ENCODE data around the gene EGLN3.
A peak's percentile ranks its signal among the peaks of the same experiment; 100 is the strongest.

The EGLN3 gene

DNA sequence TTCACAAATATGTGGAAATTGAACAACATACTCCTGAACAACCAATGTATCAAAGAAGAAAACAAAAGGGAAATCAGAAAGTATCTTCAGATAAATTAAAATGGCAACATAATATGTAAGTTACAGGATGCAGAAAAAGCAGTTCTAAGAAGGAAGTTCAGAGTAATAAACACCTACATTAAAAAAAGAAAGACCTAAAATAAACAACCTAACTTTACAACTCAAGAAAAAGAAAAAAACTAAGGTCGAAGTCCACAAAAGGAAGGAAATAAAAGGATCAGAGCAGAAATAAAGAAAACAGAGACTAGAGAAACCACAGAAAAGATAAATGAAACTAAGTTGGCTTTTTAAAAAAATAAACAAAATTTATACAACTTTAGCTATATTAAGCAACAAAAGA is 59.2 kb downstream of the EGLN3 start (continued):
- TF ChIP-seq ZNF394 (tag by site-specific recombination; IDR thresholded peaks at IDR 0.05; ENCODE audit: borderline replicate concordance) = no peak
- no peak for TF ChIP-seq ZBTB7A (tag by site-specific recombination; IDR thresholded peaks at IDR 0.05; ENCODE audit: low read depth)
- no peak for TF ChIP-seq ZNF140 (tag by site-specific recombination; IDR thresholded peaks at IDR 0.05)
- no peak for TF ChIP-seq SCRT2 (tag by site-specific recombination; IDR thresholded peaks at IDR 0.05)
- no peak for TF ChIP-seq EGR2 (tag by site-specific recombination; IDR thresholded peaks at IDR 0.05; ENCODE audit: low read depth)

DNA sequence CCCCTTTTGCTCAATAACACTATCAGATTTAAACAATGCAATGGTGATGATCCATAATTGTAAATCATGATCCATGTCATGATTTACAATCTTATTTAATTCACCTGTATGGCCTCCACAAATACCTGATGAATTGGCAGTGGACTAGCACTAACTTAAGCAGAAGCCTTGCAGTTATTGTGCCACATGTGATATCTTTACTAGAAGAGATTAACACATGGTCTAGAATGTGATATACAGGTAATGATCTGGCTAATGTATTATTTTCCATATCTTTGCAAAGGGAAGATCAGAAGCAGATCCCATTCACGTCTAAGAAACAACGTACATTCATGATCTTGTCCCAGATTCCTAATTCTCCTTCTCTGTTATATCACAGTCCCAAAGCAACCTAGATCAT is 66.0 kb downstream of the EGLN3 start:
- TF ChIP-seq SP7 (tag by site-specific recombination; IDR thresholded peaks at IDR 0.05) = no peak
- TF ChIP-seq, protein P1, sequence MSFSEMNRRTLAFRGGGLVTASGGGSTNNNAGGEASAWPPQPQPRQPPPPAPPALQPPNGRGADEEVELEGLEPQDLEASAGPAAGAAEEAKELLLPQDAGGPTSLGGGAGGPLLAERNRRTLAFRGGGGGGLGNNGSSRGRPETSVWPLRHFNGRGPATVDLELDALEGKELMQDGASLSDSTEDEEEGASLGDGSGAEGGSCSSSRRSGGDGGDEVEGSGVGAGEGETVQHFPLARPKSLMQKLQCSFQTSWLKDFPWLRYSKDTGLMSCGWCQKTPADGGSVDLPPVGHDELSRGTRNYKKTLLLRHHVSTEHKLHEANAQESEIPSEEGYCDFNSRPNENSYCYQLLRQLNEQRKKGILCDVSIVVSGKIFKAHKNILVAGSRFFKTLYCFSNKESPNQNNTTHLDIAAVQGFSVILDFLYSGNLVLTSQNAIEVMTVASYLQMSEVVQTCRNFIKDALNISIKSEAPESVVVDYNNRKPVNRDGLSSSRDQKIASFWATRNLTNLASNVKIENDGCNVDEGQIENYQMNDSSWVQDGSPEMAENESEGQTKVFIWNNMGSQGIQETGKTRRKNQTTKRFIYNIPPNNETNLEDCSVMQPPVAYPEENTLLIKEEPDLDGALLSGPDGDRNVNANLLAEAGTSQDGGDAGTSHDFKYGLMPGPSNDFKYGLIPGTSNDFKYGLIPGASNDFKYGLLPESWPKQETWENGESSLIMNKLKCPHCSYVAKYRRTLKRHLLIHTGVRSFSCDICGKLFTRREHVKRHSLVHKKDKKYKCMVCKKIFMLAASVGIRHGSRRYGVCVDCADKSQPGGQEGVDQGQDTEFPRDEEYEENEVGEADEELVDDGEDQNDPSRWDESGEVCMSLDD (tag by site-specific recombination; IDR thresholded peaks at IDR 0.05) = no peak
- TF ChIP-seq ZNF23 (tag by site-specific recombination; IDR thresholded peaks at IDR 0.05; ENCODE audit: borderline replicate concordance) = no peak
- no peak for TF ChIP-seq ZNF274 (IDR thresholded peaks at IDR 0.05; ENCODE audit: low read length)
- no peak for TF ChIP-seq ZNF274 (tag by site-specific recombination; IDR thresholded peaks at IDR 0.05; ENCODE audit: borderline replicate concordance)
- TF ChIP-seq, protein P2, sequence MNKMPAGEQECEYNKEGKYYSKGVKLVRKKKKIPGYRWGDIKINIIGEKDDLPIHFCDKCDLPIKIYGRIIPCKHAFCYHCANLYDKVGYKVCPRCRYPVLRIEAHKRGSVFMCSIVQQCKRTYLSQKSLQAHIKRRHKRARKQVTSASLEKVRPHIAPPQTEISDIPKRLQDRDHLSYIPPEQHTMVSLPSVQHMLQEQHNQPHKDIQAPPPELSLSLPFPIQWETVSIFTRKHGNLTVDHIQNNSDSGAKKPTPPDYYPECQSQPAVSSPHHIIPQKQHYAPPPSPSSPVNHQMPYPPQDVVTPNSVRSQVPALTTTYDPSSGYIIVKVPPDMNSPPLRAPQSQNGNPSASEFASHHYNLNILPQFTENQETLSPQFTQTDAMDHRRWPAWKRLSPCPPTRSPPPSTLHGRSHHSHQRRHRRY (tag by site-specific recombination; IDR thresholded peaks at IDR 0.05) = no peak
- no peak for TF ChIP-seq RBAK (tag by site-specific recombination; IDR thresholded peaks at IDR 0.05)
- TF ChIP-seq, protein P3, sequence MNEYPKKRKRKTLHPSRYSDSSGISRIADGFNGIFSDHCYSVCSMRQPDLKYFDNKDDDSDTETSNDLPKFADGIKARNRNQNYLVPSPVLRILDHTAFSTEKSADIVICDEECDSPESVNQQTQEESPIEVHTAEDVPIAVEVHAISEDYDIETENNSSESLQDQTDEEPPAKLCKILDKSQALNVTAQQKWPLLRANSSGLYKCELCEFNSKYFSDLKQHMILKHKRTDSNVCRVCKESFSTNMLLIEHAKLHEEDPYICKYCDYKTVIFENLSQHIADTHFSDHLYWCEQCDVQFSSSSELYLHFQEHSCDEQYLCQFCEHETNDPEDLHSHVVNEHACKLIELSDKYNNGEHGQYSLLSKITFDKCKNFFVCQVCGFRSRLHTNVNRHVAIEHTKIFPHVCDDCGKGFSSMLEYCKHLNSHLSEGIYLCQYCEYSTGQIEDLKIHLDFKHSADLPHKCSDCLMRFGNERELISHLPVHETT (tag by site-specific recombination; IDR thresholded peaks at IDR 0.05) = no peak
- TF ChIP-seq REPIN1 (tag by site-specific recombination; IDR thresholded peaks at IDR 0.05; ENCODE audit: low read depth) = no peak
- no peak for TF ChIP-seq ZFP37 (tag by site-specific recombination; IDR thresholded peaks at IDR 0.05)
- TF ChIP-seq ZNF416 (tag by site-specific recombination; IDR thresholded peaks at IDR 0.05) = no peak
- TF ChIP-seq ZNF791 (tag by site-specific recombination; IDR thresholded peaks at IDR 0.05) = no peak
- POLR2A ChIA-PET = no interaction called here
- Histone ChIP-seq H3K4me3 (ENCODE audit: low read depth, low read length) (no peak overlapping the region), H3K27ac (ENCODE audit: extremely low read depth, low read depth, low read length) (no peak overlapping the region), H3K36me3 (ENCODE audit: control insufficient read depth in 2 of 2, insufficient read depth in 1 of 2, low read length in 2 of 2) (no peaks in the 10 kb centered on the region), H3K9me3 (ENCODE audit: control insufficient read depth, insufficient read depth, low read depth, low read length) (no peaks in the 10 kb centered on the region; the same call in 1 of the 2 replicates), H3K4me1 (ENCODE audit: control insufficient read depth, insufficient read depth, low read length) (no peaks in the 10 kb centered on the region)
- CTCF ChIA-PET = no interaction called here

DNA sequence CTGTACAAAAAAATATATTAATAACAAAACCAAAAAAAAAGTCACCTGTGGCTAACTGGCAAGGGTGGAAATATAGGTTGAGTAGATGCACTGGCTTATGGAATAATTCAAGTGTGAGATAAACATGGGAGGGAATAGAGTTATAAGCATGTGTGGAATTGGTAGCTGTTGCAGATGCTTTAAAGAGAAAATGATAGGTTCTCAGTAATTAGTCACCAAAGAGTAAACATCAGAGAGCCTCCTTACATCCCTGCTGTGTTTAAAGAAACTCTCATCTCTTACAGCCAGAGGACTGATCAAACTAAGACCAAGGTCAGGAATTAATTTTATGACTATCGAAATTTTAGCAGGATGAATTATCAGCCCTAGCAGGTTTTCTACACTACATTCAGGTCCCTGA is 70.5 kb downstream of the EGLN3 start:
- H3K9me3 ChIP-seq (ENCODE audit: control insufficient read depth, insufficient read depth, low read depth, low read length) = no peaks in the 10 kb centered on the region; the same call in 1 of the 2 replicates
- H3K4me3 ChIP-seq (ENCODE audit: low read depth, low read length) = no peak overlapping the region
- CTCF ChIA-PET = no interaction called here
- no peak overlapping the region for H3K27ac ChIP-seq (ENCODE audit: extremely low read depth, low read depth, low read length)
- POLR2A ChIA-PET = no interaction called here
- TF ChIP-seq, protein P4, sequence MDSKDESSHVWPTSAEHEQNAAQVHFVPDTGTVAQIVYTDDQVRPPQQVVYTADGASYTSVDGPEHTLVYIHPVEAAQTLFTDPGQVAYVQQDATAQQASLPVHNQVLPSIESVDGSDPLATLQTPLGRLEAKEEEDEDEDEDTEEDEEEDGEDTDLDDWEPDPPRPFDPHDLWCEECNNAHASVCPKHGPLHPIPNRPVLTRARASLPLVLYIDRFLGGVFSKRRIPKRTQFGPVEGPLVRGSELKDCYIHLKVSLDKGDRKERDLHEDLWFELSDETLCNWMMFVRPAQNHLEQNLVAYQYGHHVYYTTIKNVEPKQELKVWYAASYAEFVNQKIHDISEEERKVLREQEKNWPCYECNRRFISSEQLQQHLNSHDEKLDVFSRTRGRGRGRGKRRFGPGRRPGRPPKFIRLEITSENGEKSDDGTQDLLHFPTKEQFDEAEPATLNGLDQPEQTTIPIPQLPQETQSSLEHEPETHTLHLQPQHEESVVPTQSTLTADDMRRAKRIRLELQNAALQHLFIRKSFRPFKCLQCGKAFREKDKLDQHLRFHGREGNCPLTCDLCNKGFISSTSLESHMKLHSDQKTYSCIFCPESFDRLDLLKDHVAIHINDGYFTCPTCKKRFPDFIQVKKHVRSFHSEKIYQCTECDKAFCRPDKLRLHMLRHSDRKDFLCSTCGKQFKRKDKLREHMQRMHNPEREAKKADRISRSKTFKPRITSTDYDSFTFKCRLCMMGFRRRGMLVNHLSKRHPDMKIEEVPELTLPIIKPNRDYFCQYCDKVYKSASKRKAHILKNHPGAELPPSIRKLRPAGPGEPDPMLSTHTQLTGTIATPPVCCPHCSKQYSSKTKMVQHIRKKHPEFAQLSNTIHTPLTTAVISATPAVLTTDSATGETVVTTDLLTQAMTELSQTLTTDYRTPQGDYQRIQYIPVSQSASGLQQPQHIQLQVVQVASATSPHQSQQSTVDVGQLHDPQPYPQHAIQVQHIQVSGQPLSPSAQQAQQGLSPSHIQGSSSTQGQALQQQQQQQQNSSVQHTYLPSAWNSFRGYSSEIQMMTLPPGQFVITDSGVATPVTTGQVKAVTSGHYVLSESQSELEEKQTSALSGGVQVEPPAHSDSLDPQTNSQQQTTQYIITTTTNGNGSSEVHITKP (tag by site-specific recombination; IDR thresholded peaks at IDR 0.05) = no peak
- TF ChIP-seq SP7 (tag by site-specific recombination; IDR thresholded peaks at IDR 0.05) = peak; percentile 56
- no peaks in the 10 kb centered on the region for H3K4me1 ChIP-seq (ENCODE audit: control insufficient read depth, insufficient read depth, low read length)
- H3K36me3 ChIP-seq (ENCODE audit: control insufficient read depth in 2 of 2, insufficient read depth in 1 of 2, low read length in 2 of 2) = no peaks in the 10 kb centered on the region

Measured in HEK293 (cell line).